Measurements from ENCODE around the gene APOA5. TPM values are rescaled to one million over a fixed set of nuclear protein-coding genes. Genes with fewer than 3 reads are reported as not detected.

APOA5 gene
- total RNA-seq, 2 donors from 2014 or later: not detected

- Histone ChIP-seq H3K4me1 (ENCODE audit: control insufficient read depth in 1 of 2, low read depth in 2 of 2) (no peaks in the 10 kb centered on the region), H3K9me3 (no peaks in the 10 kb centered on the region), H3K27ac (no peak overlapping the region), H3K36me3 (peaks cover 38% of the 10 kb centered on the region), H3K4me3 (no peak overlapping the region), H3K27me3 (replicated peaks; ENCODE audit: insufficient read depth) (no peaks in the 10 kb centered on the region)
- no peak for ATAC-seq (ENCODE audit: insufficient number of reproducible peaks, low FRiP score, low read depth)
- no peak for TF ChIP-seq CTCF (IDR thresholded peaks at IDR 0.05)
- DNase-seq (ENCODE audit: low spot score): no peak
Measured at GRCh38 chr11:116750070-116750718, 41.5 kb downstream of the APOA5 start.

GRCh38 chr11:116742104-116742503 lies 49.6 kb downstream of the APOA5 start:
- Histone ChIP-seq H3K27me3 (replicated peaks; ENCODE audit: insufficient read depth) (no peaks in the 10 kb centered on the region), H3K4me1 (ENCODE audit: control insufficient read depth in 1 of 2, low read depth in 2 of 2) (peaks cover 0 to 7% of the 10 kb centered on the region in 2 donors), H3K9me3 (no peaks in the 10 kb centered on the region), H3K36me3 (peaks cover 5% of the 10 kb centered on the region), H3K27ac (no peak overlapping the region), H3K4me3 (no peak overlapping the region)
- DNase-seq (ENCODE audit: low spot score): no peak
- ATAC-seq (ENCODE audit: insufficient number of reproducible peaks, low FRiP score, low read depth): no peak
- TF ChIP-seq CTCF (IDR thresholded peaks at IDR 0.05): no peak

- peaks cover 0 to 7% of the 10 kb centered on the region in 2 donors for H3K4me1 ChIP-seq (ENCODE audit: control insufficient read depth in 1 of 2, low read depth in 2 of 2)
- H3K9me3 ChIP-seq: no peaks in the 10 kb centered on the region
- H3K27me3 ChIP-seq (replicated peaks; ENCODE audit: insufficient read depth): no peaks in the 10 kb centered on the region
- H3K27ac ChIP-seq: no peak overlapping the region
- TF ChIP-seq CTCF (IDR thresholded peaks at IDR 0.05): no peak
- no peaks in the 10 kb centered on the region for H3K36me3 ChIP-seq
- no peak for DNase-seq (ENCODE audit: low spot score)
- no peak for ATAC-seq (ENCODE audit: insufficient number of reproducible peaks, low FRiP score, low read depth)
- no peak overlapping the region for H3K4me3 ChIP-seq
Measured at GRCh38 chr11:116740741-116741140, 50.9 kb downstream of the APOA5 start.

Other genes starting within 250 kb of the APOA5 start
- gene BUD13, start 18.9 kb downstream of the APOA5 start, total RNA-seq: 10 to 100 TPM in 1 of 2 donors, 1 to 10 TPM in 1; 5.8 to 12.5 TPM
- gene ZPR1, start 3.9 kb downstream of the APOA5 start, total RNA-seq: 10 to 100 TPM; 30.7 to 36.2 TPM
- gene APOA4, start 31.4 kb upstream of the APOA5 start, total RNA-seq: under 1 TPM in 1 of 2 donors, not detected in 1; 0.99 TPM
- not detected for gene APOC3, start 38.0 kb upstream of the APOA5 start, total RNA-seq
- not detected for gene APOA1, start 45.7 kb upstream of the APOA5 start, total RNA-seq

Data from thoracic aorta (tissue), 2 donors.